Measurements from ENCODE around the gene HAPLN1.
"Not testable (repeated sequence)": the region's sequence is repeated elsewhere in the genome, so short reads cannot be mapped to it uniquely, and the experiment has no call there.

The HAPLN1 gene

DNA sequence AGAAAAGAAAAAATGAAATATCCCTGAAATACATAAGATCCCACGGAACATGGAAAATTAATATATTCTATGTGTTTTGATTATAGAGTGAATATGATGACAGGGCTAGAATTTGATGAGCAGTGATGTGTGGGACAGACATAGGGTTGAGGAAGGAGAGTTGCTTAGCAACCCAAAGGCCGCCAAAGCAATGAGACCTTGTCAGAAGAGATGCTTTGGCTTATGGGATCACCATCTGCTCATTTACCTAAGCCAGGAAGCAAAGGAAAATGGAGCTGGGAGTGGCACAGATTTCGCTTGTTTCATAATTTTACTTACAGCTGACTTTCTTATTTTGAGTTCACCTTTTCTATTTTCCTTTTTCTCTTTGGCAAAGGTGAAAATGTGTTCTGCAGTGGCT lies 20.9 kb upstream of the HAPLN1 start:
- no peak overlapping the region for H3K4me3 ChIP-seq (ENCODE audit: low read depth in 1 of 2, low read length in 2 of 2)
- H3K36me3 ChIP-seq (ENCODE audit: control insufficient read depth in 1 of 2, insufficient read depth in 2 of 2, low read length in 2 of 2) = no peaks in the 10 kb centered on the region
- H3K9ac ChIP-seq (ENCODE audit: low read depth in 1 of 2, low read length in 2 of 2) = no peak overlapping the region
- H3K27me3 ChIP-seq (ENCODE audit: control insufficient read depth in 1 of 2, insufficient read depth in 2 of 2, low read length in 2 of 2) = no peaks in the 10 kb centered on the region
- no peak overlapping the region for H3K27ac ChIP-seq (ENCODE audit: low read depth, low read length)
- H3K9me3 ChIP-seq (ENCODE audit: control insufficient read depth in 1 of 2, low read length in 2 of 2) = no peaks in the 10 kb centered on the region
- no peaks in the 10 kb centered on the region for H3K4me1 ChIP-seq (ENCODE audit: control insufficient read depth in 1 of 2, insufficient read depth in 2 of 2, low read length in 2 of 2)

DNA sequence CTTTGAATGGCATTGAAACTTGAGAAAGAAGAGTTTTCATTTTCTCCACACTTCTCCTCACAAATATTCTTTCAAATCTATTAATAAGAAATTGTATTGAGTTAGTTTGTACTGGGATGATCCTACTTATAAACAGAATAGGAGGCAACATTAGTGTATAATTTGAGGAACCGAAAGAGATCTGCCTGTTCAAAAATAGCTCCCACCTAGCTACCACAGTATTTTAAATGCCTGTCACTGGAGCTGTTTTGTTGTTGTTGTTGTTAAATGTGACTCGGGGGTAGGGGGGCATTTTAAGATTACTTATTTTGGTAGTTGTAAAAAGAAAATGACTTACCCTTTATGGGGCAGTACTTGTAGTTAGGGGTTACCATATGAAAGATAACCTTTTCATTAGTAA lies 20.1 kb upstream of the HAPLN1 start:
- Histone ChIP-seq H3K27me3 (ENCODE audit: control insufficient read depth in 1 of 2, insufficient read depth in 2 of 2, low read length in 2 of 2) (no peaks in the 10 kb centered on the region), H3K9me3 (ENCODE audit: control insufficient read depth in 1 of 2, low read length in 2 of 2) (no peaks in the 10 kb centered on the region), H3K4me3 (ENCODE audit: low read depth in 1 of 2, low read length in 2 of 2) (no peak overlapping the region), H3K27ac (ENCODE audit: low read depth, low read length) (no peak overlapping the region), H3K36me3 (ENCODE audit: control insufficient read depth in 1 of 2, insufficient read depth in 2 of 2, low read length in 2 of 2) (no peaks in the 10 kb centered on the region), H3K9ac (ENCODE audit: low read depth in 1 of 2, low read length in 2 of 2) (no peak overlapping the region), H3K4me1 (ENCODE audit: control insufficient read depth in 1 of 2, insufficient read depth in 2 of 2, low read length in 2 of 2) (no peaks in the 10 kb centered on the region)

DNA sequence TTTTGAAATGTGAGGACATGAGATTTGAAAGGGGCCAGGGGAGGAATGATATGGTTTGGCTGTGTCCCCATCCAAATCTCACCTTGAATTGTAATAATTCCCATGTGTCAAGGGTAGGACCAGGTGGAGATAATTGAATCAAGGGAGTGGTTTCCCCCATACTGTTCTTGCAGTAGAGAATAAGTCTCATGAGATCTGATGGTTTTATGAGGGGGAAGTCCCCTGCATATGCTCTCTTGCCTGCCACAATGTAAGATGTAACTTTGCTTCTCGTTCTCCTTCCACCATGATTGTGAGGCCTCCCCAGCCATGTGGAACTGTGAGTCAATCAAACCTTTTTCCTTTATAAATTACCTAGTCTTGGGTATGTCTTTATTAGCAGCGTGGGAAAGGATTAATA lies 15.5 kb upstream of the HAPLN1 start:
- not testable (repeated sequence) for H3K9ac ChIP-seq (ENCODE audit: low read depth in 1 of 2, low read length in 2 of 2); H3K4me1 ChIP-seq (ENCODE audit: control insufficient read depth in 1 of 2, insufficient read depth in 2 of 2, low read length in 2 of 2); H3K9me3 ChIP-seq (ENCODE audit: control insufficient read depth in 1 of 2, low read length in 2 of 2); H3K27ac ChIP-seq (ENCODE audit: low read depth, low read length); H3K4me3 ChIP-seq (ENCODE audit: low read depth in 1 of 2, low read length in 2 of 2); H3K36me3 ChIP-seq (ENCODE audit: control insufficient read depth in 1 of 2, insufficient read depth in 2 of 2, low read length in 2 of 2); H3K27me3 ChIP-seq (ENCODE audit: control insufficient read depth in 1 of 2, insufficient read depth in 2 of 2, low read length in 2 of 2)

DNA sequence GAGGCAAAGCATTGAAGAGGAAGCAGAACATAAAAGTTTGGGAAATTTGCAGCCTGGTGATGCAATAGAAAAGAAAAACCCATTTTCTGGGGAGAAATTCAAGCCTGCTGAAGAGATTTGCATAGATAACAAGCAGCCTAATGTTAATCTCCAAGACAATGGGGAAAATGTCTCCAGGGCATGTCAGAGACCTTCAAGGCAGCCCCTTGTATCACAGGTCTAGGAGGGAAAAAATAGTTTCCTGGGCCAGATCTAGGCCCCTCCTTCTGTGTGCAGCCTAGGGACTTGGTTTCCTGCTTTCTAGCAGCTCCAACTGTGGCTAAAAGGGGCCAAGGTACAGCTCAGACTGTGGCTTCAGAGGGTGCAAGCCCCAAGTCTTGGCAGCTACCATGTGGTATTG lies 14.4 kb upstream of the HAPLN1 start:
- not testable (repeated sequence) for H3K9me3 ChIP-seq (ENCODE audit: control insufficient read depth in 1 of 2, low read length in 2 of 2); H3K9ac ChIP-seq (ENCODE audit: low read depth in 1 of 2, low read length in 2 of 2)

DNA sequence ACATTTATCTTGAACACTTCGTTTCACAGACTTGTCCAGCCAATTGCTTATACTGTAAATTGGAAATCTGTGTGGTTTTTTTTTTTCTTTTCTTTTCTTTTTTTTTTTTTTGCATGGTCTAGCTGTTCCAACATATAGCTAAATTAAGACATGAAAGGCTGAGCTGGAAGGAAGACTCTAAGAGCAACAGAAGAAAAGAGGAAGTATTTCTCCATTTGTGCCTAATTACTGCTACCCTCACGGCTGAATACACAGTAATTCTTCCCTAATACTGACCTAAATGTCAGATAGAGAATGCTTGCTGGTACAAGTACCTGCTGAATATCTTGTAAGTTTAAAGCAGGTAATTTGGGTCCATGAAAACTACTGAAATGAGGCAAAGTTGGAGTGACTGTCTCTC lies 11.0 kb upstream of the HAPLN1 start:
- Histone ChIP-seq H3K4me1 (ENCODE audit: control insufficient read depth in 1 of 2, insufficient read depth in 2 of 2, low read length in 2 of 2) (no peaks in the 10 kb centered on the region), H3K27ac (ENCODE audit: low read depth, low read length) (no peak overlapping the region), H3K9ac (ENCODE audit: low read depth in 1 of 2, low read length in 2 of 2) (no peak overlapping the region), H3K36me3 (ENCODE audit: control insufficient read depth in 1 of 2, insufficient read depth in 2 of 2, low read length in 2 of 2) (no peaks in the 10 kb centered on the region), H3K9me3 (ENCODE audit: control insufficient read depth in 1 of 2, low read length in 2 of 2) (no peaks in the 10 kb centered on the region), H3K27me3 (ENCODE audit: control insufficient read depth in 1 of 2, insufficient read depth in 2 of 2, low read length in 2 of 2) (no peaks in the 10 kb centered on the region), H3K4me3 (ENCODE audit: low read depth in 1 of 2, low read length in 2 of 2) (no peak overlapping the region)

More for the DNA sequence above, 14.4 kb upstream of the HAPLN1 start:
- not testable (repeated sequence) for H3K27ac ChIP-seq (ENCODE audit: low read depth, low read length); H3K36me3 ChIP-seq (ENCODE audit: control insufficient read depth in 1 of 2, insufficient read depth in 2 of 2, low read length in 2 of 2); H3K4me3 ChIP-seq (ENCODE audit: low read depth in 1 of 2, low read length in 2 of 2); H3K4me1 ChIP-seq (ENCODE audit: control insufficient read depth in 1 of 2, insufficient read depth in 2 of 2, low read length in 2 of 2); H3K27me3 ChIP-seq (ENCODE audit: control insufficient read depth in 1 of 2, insufficient read depth in 2 of 2, low read length in 2 of 2)

DNA sequence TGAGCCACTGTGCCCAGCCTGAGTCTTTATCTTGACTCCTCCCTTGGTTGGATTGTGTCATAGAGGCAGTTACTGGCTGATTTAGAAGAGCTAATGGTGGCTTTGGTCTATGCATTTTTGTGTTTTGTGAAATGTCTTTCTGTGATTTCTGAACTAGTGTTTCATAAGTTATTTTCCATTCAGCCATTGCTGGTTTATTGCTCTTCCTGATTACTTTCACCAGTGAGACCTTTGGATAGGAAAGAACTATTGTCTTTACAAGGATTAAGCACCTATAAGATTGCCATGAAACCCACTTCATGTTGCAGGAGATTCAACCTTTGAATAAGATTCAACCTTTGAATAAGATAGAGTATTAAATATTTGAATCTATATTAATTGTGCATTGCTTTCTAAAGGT lies 8.7 kb upstream of the HAPLN1 start:
- Histone ChIP-seq H3K27me3 (ENCODE audit: control insufficient read depth in 1 of 2, insufficient read depth in 2 of 2, low read length in 2 of 2) (no peaks in the 10 kb centered on the region), H3K4me3 (ENCODE audit: low read depth in 1 of 2, low read length in 2 of 2) (no peak overlapping the region), H3K36me3 (ENCODE audit: control insufficient read depth in 1 of 2, insufficient read depth in 2 of 2, low read length in 2 of 2) (no peaks in the 10 kb centered on the region), H3K9ac (ENCODE audit: low read depth in 1 of 2, low read length in 2 of 2) (no peak overlapping the region), H3K4me1 (ENCODE audit: control insufficient read depth in 1 of 2, insufficient read depth in 2 of 2, low read length in 2 of 2) (no peaks in the 10 kb centered on the region), H3K27ac (ENCODE audit: low read depth, low read length) (no peak overlapping the region), H3K9me3 (ENCODE audit: control insufficient read depth in 1 of 2, low read length in 2 of 2) (no peaks in the 10 kb centered on the region)

DNA sequence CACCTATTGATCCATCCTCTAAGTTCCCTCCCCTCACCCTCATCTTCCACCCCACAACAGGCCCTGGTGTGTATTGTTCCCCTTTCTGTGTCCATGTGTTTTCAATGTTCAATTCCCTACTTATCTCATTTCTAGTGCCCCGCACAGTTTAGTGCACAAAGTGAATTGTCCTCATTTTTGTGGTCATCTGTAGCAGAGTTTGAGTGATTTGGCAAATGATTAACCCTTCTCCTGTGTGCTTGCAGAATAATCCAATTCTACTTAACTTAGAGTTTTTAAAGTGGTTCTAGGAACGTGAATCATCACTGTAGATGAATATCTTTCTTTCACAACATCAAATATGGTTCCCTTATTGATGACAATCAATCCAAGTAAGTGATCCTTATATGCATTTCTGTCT lies 6.3 kb upstream of the HAPLN1 start:
- no peaks in the 10 kb centered on the region for H3K4me1 ChIP-seq (ENCODE audit: control insufficient read depth in 1 of 2, insufficient read depth in 2 of 2, low read length in 2 of 2)
- H3K36me3 ChIP-seq (ENCODE audit: control insufficient read depth in 1 of 2, insufficient read depth in 2 of 2, low read length in 2 of 2) = no peaks in the 10 kb centered on the region
- H3K9me3 ChIP-seq (ENCODE audit: control insufficient read depth in 1 of 2, low read length in 2 of 2) = no peaks in the 10 kb centered on the region
- peaks cover 3 to 10% of the 10 kb centered on the region in 2 donors for H3K27me3 ChIP-seq (ENCODE audit: control insufficient read depth in 1 of 2, insufficient read depth in 2 of 2, low read length in 2 of 2)
- no peak overlapping the region for H3K27ac ChIP-seq (ENCODE audit: low read depth, low read length)
- H3K4me3 ChIP-seq (ENCODE audit: low read depth in 1 of 2, low read length in 2 of 2) = no peak overlapping the region
- no peak overlapping the region for H3K9ac ChIP-seq (ENCODE audit: low read depth in 1 of 2, low read length in 2 of 2)

DNA sequence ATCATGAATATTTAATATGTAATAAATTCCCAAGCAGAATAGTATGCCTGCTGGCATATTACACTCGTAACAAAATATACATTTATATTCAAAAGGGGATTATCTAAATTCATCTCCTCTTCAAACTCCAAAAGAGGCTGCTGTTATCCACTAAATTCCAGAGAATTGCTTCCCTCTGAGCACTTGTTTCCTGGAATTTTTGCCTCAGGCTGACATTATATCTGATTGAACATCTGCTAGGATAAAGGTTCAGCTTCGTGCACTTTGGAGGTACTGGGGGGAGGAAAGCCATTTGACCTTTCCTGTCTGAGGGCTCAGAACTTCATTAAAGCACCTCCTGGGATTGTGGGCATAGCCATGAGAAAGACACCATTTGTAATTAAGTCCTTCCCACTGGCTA lies 4.3 kb upstream of the HAPLN1 start:
- Histone ChIP-seq H3K4me1 (ENCODE audit: control insufficient read depth in 1 of 2, insufficient read depth in 2 of 2, low read length in 2 of 2) (no peaks in the 10 kb centered on the region), H3K27me3 (ENCODE audit: control insufficient read depth in 1 of 2, insufficient read depth in 2 of 2, low read length in 2 of 2) (peaks cover 21 to 23% of the 10 kb centered on the region in 2 donors), H3K4me3 (ENCODE audit: low read depth in 1 of 2, low read length in 2 of 2) (no peak overlapping the region), H3K9ac (ENCODE audit: low read depth in 1 of 2, low read length in 2 of 2) (no peak overlapping the region), H3K9me3 (ENCODE audit: control insufficient read depth in 1 of 2, low read length in 2 of 2) (no peaks in the 10 kb centered on the region), H3K36me3 (ENCODE audit: control insufficient read depth in 1 of 2, insufficient read depth in 2 of 2, low read length in 2 of 2) (no peaks in the 10 kb centered on the region), H3K27ac (ENCODE audit: low read depth, low read length) (no peak overlapping the region)

DNA sequence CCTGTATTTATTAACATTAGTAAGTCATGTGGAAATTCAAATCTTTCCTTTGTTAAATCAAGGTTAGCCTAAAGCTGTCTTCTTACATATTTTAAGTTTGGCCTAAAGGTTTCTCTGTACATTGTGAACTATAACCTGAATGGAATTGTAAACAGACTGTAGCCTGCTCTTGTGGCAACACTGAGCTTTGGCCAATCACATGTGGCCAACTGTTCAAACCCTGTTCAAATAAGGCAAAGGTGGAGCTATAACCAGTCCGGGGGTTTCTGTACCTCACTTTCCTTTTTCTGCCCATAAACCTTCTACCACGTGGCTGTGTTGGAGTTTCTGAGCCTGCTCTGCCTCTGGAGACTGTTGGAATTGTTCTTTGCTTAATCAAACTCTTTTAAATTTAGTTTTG lies 3.3 kb upstream of the HAPLN1 start:
- Histone ChIP-seq H3K27me3 (ENCODE audit: control insufficient read depth in 1 of 2, insufficient read depth in 2 of 2, low read length in 2 of 2) (peaks cover 21 to 23% of the 10 kb centered on the region in 2 donors), H3K9ac (ENCODE audit: low read depth in 1 of 2, low read length in 2 of 2) (no peak overlapping the region), H3K27ac (ENCODE audit: low read depth, low read length) (no peak overlapping the region), H3K4me3 (ENCODE audit: low read depth in 1 of 2, low read length in 2 of 2) (no peak overlapping the region), H3K9me3 (ENCODE audit: control insufficient read depth in 1 of 2, low read length in 2 of 2) (no peaks in the 10 kb centered on the region), H3K36me3 (ENCODE audit: control insufficient read depth in 1 of 2, insufficient read depth in 2 of 2, low read length in 2 of 2) (no peaks in the 10 kb centered on the region), H3K4me1 (ENCODE audit: control insufficient read depth in 1 of 2, insufficient read depth in 2 of 2, low read length in 2 of 2) (no peaks in the 10 kb centered on the region)

DNA sequence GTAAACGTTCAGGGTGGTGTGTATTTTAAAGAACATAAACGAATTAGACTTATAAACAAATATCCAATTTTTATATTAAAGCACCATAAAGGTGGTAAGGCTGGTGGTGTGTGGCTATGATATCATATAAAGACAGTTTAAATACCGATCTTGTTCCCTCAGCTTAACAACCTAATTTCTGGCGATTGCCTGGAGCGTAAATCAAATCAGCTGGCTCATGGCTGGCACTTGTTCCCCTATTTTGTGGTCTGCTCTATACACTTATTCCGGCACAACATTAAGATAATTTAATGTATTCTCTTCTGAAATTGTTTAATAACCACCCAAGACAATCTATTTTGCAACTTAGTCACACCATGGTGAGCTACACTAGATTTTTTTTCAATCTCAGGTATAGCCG lies 2.4 kb upstream of the HAPLN1 start:
- H3K9ac ChIP-seq (ENCODE audit: low read depth in 1 of 2, low read length in 2 of 2) = no peak overlapping the region
- H3K9me3 ChIP-seq (ENCODE audit: control insufficient read depth in 1 of 2, low read length in 2 of 2) = no peaks in the 10 kb centered on the region
- no peak overlapping the region for H3K4me3 ChIP-seq (ENCODE audit: low read depth in 1 of 2, low read length in 2 of 2)
- peaks cover 21 to 23% of the 10 kb centered on the region in 2 donors for H3K27me3 ChIP-seq (ENCODE audit: control insufficient read depth in 1 of 2, insufficient read depth in 2 of 2, low read length in 2 of 2)
- H3K4me1 ChIP-seq (ENCODE audit: control insufficient read depth in 1 of 2, insufficient read depth in 2 of 2, low read length in 2 of 2) = no peaks in the 10 kb centered on the region
- no peak overlapping the region for H3K27ac ChIP-seq (ENCODE audit: low read depth, low read length)
- H3K36me3 ChIP-seq (ENCODE audit: control insufficient read depth in 1 of 2, insufficient read depth in 2 of 2, low read length in 2 of 2) = no peaks in the 10 kb centered on the region

Data from duodenal mucosa (tissue), 2 donors.